Right ventricle myocardium inferior (tissue), 1 donor: Measurements from ENCODE around the gene BBX. TPM values are rescaled to one million over a fixed set of nuclear protein-coding genes. Genes with fewer than 3 reads are reported as not detected.

Experiments used
- ATAC-seq: fragments of 200-7000 bp; cut with Tn5 transposase; one replicate; pipeline ENCODE4 v1.9.1; 2020; ENCODE audit warnings: mild to moderate bottlenecking, moderate library complexity
- DNase-seq: peaks from one replicate; pipeline ENCODE4 v3.0.0; 2021; ENCODE audit errors: missing footprints
- intact Hi-C: fragments of 100-400 bp; cut with DNase I; formaldehyde crosslinking; loops from one replicate; pipeline ENCODE4 v1.11.0; 2022
- total RNA-seq: library from RNA; stranded (reverse); fragmentation: NEBNext Ultra II Directional; extraction: Animal tissue kit (Norgen Biotek cat#: 25700); gene quantifications from one replicate; pipeline ENCODE4 v1.2.1, GENCODE V29; 2021
- donor health status: DM: no; HTN: yes; CAD: no; lungs with severe emphysema.

Gene BBX
- total RNA-seq, 1 donor from 2014 or later, result 37.7 TPM

DNA sequence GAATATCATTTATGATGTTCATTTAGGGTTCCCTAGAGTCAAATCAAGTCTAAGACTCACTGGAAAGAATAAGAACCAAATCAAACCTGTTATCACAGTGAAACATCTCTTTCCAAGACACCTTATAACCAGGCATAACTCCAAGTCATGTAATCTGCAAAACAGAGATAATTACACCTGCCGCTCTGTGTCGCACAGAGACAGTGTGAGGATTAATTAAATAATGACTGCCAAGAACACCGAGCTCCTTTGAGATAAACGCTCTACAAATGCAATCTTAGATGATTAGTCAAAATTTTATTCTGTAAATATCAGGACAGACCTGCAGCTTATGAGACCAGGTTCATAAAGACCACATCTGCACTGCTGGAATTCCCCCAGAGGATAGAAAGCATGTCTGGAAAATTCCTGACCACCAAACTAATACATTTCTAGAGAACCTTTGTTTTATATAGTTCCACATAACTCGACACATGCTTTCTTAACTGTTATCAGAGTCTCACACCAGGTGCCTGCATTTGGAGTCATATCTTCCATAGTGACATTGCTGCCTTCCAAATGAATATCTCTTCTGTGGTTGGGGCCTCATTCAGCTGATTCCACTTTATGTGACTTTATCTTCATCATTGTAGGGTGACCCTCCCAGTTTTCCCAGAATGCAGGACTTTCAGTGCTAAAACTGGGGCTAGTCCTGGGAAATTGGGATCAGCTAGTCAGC lies 315.3 kb downstream of the BBX start:
- no peak for DNase-seq
- ATAC-seq, result no peak
- intact Hi-C loops, result no loop called here

DNA sequence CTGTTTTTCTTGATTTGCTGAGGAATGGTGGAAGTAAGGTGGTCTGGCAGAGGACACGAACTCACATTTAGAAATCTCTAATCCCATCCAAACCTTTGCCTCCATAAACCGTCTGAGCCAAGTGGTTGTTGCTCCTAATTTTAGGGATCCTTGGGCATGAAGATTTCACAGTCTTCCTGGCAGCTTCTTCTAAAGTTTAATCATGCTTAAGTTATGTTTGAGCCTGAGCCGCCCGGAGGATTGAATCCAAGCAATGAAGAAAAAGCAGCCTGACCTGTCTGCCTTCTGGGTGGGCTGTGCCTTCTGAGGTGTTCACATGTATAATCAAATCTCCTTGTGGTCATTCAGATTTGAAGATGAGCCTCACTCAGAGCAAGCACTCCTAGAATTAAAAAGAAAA lies 319.1 kb downstream of the BBX start:
- no peak for DNase-seq
- no peak for ATAC-seq
- intact Hi-C loops, result loop anchor here (2.0 to 10.0 kb wide), 2 partner anchors 177 to 271 kb away; no protein-coding TSS in a partner anchor

DNA sequence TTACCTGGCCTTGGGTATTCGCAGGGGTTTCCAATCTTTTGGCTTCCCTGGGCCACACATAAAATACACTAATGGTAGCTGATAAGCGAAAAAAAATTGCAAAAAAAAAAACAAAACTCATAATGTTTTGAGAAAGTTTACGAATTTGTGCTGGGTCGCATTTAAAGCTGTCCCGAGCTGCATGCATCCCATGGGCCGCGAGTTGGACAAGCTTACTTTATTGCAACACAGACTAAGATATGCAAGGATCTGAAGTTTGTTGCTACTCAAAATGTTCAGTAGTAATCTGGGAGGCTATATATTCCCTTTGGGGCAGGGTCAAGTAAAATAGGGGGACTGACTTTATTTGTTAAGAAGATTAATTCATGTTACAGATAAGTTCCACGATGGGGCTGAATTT lies 320.2 kb downstream of the BBX start:
- intact Hi-C loops, result loop anchor here (2.0 to 10.0 kb wide), 2 partner anchors 178 to 272 kb away; no protein-coding TSS in a partner anchor

DNA sequence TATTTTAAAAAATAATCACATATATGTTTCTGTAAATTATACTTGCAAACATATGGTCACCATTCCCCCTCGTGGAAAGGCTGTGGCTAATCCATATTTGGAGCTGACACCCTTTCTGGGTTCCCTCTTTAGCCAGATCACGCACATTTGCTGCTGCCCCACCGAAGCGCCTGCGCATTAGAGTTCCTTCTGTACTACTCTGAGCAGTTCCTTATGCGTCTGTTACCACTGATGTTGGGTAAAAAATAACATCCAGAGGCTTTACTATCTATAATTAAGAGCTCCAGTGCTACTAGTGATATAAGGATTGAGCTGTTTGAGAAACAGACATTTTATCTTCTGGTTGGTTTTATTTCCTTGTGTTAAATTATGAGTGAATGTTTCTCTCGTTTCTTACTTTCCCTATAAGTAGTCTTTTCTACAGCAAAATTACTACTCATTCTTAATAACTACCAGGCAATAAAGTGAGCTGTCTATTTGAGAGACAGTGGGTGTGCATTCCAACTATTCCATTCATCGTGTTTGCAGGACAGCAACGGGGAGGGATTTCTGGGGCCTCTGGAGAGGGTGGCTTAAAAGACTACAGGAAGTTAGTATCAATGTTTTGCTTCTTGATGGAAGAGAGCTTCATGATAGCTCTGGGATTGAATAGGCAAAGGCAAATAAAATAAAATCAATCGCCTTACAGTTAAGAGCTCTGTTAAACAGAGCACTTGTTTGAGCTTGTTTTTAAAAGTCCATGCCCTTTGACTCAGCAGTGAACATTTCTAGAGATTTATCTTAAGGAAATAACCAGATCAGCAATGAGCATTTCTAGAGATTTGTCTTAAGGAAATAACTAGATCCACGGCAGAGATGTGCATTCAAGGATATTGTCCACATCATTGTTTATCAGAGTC lies 322.9 kb downstream of the BBX start:
- no peak for ATAC-seq
- DNase-seq, result no peak
- intact Hi-C loops, result loop anchor here (5.0 to 10.0 kb wide), 2 partner anchors 181 to 608 kb away; no protein-coding TSS in a partner anchor

More for the DNA sequence above, 320.2 kb downstream of the BBX start:
- DNase-seq, result no peak
- no peak for ATAC-seq

DNA sequence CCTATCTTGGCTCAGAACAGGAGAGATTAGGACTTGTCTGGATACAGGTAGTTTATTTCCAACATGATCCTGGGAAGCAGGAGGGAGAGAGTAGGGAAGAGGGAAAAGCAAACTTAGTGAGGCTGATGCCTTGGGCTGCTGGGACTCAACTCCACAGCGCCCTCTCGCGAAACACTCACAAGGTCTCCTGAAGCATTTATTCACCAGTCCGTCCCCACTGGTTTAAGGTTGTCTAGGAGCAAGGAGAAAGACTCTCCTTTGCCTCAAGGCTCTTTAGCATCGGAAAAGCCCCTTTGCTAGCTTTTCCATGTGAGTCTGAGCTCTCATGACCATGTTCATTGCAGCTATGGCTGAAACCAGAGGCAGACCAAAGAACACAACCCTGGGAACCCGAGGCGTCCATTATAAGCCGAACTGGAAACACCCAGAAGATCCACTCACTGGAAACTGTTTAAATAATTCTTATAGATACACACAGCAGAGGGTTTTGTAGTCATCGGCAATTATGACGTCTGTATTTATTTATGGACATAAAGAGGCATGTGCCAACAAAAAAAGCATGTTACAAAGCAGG lies 323.6 kb downstream of the BBX start:
- DNase-seq (peak; percentile 72), ATAC-seq (peak; percentile 72)
- intact Hi-C loops, result loop anchor here (5.0 to 10.0 kb wide), 2 partner anchors 182 to 609 kb away; no protein-coding TSS in a partner anchor

DNA sequence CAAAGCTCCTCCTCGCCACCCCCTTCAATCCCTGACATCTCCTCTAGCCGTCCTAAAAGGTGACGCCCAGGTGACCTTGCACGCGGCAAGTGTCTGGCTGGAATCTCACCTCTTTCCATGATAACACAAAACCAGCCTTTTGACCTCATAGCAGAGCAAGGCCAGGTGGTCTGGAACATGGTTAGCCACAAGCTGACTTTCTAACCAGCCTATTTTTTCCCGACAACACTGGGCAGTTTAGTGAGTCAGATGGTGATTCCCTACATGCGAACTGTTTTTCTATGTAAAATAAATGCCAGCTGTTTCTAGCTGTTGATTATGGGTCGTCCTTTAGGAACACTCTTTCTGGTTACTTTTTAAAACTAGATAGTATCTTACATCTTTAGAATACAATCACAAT lies 325.0 kb downstream of the BBX start:
- no peak for DNase-seq
- intact Hi-C loops, result loop anchor here (5.0 to 10.0 kb wide), 2 partner anchors 183 to 610 kb away; no protein-coding TSS in a partner anchor
- no peak for ATAC-seq

DNA sequence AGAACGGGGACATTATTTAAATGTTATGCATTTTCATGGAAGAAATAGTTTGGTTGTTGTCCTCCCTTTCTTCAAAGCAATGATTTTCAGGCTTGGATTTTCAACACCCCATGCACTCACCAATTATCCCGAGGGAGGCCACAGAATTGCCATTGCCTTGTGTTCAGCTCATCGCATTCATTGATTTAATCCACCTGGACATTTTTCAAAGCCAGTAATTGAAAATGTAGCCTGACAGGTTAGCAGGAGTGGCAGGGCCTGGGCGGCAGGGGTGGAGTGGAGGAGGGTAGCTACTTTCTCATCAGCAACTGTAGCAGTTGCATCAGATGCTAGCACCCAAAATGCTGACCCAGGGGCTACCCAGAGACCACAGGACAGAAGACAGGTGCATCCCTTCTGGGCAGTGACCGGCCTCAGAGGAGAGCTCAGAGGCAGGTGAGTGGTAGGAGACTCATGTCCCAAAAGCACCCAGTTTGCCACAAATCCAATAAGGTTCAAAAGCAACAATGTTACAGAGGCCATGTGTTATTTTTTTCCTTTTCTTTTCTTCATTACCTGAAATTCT lies 325.7 kb downstream of the BBX start:
- intact Hi-C loops, result loop anchor here (5.0 to 10.0 kb wide), 2 partner anchors 184 to 611 kb away; no protein-coding TSS in a partner anchor
- ATAC-seq (no peak), DNase-seq (no peak)

DNA sequence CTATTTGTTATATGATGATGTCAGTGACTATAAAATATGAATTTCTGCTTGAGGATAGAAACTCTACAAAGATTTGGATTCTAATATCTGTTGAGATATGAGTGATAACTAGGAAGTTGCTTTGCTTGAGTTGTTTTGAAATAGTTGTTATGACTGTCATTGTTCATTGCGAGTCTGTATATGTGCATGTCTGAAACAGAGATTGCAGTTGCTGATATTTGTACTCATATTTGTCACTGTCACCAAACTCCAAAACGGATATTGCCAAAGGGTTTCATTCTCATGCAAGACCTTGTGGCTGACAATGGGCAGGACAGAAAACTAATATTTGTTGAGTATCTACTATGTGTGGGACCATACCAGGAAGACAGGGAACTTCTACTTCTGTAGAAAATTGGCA lies 327.9 kb downstream of the BBX start:
- intact Hi-C loops, result no loop called here
- no peak for ATAC-seq
- DNase-seq, result no peak

DNA sequence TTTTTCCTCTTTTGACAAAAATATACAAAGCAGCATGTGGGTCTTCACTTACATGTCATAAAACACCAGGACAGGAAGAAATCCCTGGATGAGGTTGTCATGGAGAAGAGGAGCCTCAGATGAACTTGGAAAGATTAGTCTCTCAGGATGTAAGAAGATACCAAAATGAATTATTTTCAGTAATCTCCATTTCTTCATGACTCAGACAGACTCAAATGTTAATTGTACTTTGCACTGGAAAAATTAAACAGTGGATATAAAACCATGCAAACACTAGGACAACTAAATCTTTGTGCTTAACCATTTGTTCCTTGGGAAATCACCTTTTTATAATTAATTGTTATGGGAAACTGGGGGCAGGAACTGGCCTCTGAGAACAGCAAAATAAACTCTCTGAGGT lies 331.1 kb downstream of the BBX start:
- no peak for ATAC-seq
- intact Hi-C loops, result no loop called here
- no peak for DNase-seq

DNA sequence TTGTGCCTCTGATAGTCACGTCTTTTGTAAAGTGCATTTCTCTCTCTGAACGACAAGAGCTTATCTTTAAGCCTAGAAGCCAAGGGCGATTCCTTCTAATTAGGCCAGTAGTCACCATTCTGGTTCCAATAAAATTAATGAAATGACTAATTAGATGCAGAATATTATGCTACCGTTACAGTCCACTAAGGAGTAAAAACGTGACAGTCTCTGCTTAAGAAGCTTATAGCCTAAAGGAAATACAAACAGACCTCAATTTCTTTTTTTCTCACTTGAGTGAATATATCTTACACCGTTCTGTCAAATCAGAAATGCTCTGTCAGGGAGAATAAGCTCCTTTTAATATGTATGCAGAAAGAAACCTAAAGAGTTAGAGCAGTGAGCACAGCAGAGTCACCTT lies 332.0 kb downstream of the BBX start:
- no peak for DNase-seq
- ATAC-seq, result no peak

DNA sequence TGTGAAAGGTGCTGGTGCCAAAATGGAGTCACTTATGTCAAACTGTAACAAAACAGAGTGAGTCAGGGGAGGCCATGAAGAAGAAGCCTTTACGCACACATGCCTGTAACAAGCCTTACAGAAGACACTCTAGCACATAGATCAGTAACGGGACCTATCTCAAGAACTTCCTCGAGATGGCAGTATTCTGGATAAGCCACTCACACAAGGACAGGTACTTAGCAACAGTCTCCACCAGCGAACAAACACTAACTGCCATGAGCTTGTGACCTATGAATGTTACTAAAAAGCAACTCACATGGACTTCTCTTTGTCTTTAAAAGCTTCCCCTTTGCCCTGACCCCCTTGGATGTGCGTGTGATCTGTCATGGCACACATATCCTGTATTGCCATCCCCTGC lies 332.9 kb downstream of the BBX start:
- DNase-seq (no peak), ATAC-seq (peak; percentile 63)
- intact Hi-C loops, result no loop called here

More for the DNA sequence above, 332.0 kb downstream of the BBX start:
- intact Hi-C loops, result no loop called here

DNA sequence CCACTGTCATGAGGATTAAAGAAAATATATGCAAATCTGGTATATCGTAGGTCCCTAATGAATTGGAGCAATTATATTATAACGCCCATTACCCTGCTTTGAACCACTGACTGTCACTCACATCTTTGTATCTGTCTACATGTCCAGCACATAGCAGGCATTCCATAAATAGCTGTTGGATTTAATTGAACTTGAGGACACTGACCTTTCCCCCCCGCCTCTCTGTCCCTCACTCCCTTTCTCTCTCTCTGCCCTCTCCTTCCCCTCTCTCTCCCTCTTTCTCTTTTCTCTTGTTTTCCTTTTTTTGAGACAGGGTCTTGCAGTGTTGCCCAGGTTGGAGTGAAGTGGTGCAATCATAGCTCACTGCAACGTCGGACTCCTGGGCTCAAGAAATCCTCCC lies 335.1 kb downstream of the BBX start:
- intact Hi-C loops, result no loop called here
- DNase-seq (no peak), ATAC-seq (no peak)

DNA sequence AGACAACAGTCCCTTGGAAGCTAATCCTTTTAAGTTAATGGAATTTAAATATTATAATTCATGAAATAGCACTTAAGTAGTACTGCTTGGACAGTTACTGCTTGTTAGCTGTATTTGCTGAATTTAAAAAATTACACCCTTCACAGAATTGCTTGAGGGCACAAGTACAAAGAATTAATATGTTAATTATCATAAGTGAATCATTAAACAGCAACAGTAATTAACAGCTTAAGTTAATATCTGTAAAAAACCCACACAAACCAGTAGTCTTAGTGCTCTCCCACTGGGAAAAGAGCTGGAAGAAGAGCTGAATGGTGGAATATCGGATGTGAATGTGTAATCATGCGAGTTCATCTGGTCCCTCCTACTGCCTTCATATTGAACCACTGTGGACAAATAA lies 336.1 kb downstream of the BBX start:
- no peak for DNase-seq
- intact Hi-C loops, result no loop called here

More for the DNA sequence above, 336.1 kb downstream of the BBX start:
- ATAC-seq, result no peak

Other genes starting within 250 kb of the BBX start
- not detected for gene CCDC54, start 145.5 kb upstream of the BBX start, total RNA-seq